GM19468 (cell line): Measurements from ENCODE around the gene GRAMD4.

ENCODE experiments used
- ATAC-seq: cut with Tn5 transposase; IDR thresholded peaks from one replicate; pipeline ENCODE4 v1.9.1; 2021; ENCODE audit warnings: mild to moderate bottlenecking, moderate library complexity, moderate number of reproducible peaks; ENCODE audit not compliant: unreplicated experiment; ENCODE audit errors: extremely low read depth

Gene GRAMD4

GRCh38 chr22:46596032-46596441, 24.1 kb upstream of the GRAMD4 start:
- ATAC-seq: no peak

- no peak for ATAC-seq
These were observed 23.4 kb upstream of the GRAMD4 start for GRCh38 chr22:46596819-46597218.

DNA sequence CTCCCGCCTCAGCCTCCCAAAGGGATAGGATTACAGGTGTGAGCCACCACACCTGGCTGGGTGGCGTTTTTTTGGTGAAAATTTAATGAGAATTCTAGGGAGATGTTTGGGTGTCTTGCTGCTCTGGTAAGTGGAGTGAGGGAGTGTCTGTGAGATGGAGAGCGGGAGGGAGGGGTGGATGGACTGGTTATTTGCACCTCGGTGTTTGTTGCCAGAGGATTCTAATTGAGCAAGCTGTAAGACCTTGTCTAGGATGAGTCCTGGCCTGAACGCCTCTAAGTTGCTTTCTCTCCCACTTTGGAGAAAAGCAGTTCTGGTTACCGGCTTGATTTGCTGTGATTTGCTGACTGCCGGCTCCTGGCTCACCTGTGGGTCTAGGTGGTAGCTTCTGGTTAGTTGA, 22.0 kb upstream of the GRAMD4 start:
- no peak for ATAC-seq

GRCh38 chr22:46598737-46599424, 21.3 kb upstream of the GRAMD4 start:
- ATAC-seq: no peak

DNA sequence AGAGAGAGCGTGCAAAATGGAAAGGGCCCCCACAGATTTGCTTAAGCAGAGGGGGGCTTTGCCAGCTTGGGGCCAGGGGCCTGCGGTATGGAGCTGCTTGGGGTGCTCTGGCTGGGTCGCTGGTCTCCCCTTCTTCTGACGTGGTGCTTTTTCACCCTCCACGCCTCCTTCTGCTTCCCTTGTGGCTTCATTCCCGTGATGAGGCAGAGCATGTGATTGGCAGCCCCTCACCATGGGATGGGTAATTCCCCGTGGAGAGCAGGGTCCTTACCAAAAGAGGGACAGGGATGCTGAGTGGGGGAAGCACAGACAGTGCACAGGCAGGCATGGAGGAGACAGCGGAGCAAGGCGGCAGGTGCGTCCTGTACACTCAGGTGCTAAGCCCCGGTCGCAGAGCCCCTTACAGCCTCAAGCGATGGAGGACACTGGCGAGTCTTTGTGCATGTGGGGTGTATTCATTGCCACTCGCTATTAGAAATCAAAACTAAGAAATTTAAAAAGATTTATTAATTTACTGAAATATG, 19.9 kb upstream of the GRAMD4 start:
- no peak for ATAC-seq

DNA sequence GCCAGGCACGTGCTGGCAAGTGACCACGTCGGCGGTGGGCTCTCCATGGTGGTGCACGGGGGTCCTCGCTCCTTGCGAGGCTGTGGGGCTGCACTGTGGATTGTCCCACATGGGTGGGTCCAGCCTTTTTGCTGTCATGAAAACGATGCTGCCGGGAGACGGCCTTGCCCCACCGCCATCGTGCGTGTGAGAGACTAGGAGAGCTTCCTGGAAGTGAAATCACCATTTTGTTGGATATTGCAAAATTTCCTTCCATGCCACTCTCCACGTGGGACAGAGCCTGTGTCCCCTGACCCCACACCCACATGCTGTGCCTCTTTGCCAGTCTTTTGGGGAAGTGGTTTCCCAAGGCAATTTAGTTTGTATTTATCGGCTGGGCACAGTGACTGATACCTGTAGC, 18.2 kb upstream of the GRAMD4 start:
- ATAC-seq: no peak

- no peak for ATAC-seq
These were observed 15.9 kb upstream of the GRAMD4 start for GRCh38 chr22:46604306-46604690.

DNA sequence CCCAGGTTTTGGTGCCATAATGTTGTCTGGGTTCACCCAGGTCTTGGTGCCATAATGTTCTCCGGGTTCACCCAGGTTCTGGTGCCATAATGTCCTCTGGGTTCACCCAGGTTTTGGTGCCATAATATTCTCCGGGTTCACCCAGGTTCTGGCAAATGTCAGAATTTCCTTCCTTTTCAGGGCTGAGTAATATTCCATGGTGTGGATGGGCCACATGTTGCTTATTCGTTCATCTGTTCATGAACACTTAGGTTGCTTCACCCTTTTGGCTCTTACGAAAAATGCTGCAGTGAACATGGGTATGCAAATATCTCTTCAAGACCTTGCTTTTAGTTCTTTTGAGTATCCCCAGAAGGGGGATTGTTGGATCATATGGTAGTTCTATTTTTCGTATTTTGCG, 15.1 kb upstream of the GRAMD4 start:
- no peak for ATAC-seq

DNA sequence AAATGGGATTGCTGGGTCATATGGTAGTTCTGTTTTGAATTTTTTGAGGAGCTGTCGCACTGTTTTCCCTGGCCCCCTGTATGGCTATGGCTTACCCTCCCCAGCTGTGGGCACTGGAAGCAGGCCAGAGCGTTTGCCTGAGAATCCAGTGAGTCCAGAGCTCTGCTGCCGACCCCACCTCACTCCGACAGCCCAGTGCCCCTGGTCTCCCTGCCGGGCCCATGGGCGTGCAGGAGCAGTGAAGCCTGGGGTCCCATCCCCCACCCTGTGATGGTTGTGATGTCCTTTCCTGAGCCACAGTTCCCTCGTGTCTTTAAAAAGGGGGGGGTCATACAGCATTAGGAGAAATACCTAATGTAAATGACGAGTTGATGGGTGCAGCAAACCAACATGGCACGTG, 13.3 kb upstream of the GRAMD4 start:
- no peak for ATAC-seq

GRCh38 chr22:46607483-46608114, 12.6 kb upstream of the GRAMD4 start:
- ATAC-seq: no peak

- no peak for ATAC-seq
These were observed 11.0 kb upstream of the GRAMD4 start for GRCh38 chr22:46609175-46609690.

GRCh38 chr22:46609724-46610201, 10.4 kb upstream of the GRAMD4 start:
- ATAC-seq: no peak

GRCh38 chr22:46610356-46610755, 9.8 kb upstream of the GRAMD4 start:
- no peak for ATAC-seq

DNA sequence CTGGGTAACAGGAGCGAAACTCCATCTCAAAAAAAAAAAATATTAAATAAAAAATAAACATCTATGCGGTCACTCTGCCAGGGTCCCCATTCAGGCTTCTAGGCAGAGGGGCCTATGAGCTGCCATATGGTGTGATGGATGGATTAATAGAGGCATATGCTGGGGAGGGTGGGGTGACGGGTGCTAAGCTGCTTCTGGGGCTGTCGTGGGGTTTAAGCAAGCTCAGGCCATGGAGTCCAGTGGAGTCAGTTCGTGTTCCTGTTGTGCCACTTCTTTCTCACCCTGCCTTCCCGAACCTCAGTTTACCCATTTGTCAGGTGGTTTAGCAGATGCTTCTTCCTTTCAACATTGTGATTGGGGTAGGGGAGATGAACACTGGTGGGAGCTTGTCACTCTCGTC, 9.0 kb upstream of the GRAMD4 start:
- ATAC-seq: no peak

DNA sequence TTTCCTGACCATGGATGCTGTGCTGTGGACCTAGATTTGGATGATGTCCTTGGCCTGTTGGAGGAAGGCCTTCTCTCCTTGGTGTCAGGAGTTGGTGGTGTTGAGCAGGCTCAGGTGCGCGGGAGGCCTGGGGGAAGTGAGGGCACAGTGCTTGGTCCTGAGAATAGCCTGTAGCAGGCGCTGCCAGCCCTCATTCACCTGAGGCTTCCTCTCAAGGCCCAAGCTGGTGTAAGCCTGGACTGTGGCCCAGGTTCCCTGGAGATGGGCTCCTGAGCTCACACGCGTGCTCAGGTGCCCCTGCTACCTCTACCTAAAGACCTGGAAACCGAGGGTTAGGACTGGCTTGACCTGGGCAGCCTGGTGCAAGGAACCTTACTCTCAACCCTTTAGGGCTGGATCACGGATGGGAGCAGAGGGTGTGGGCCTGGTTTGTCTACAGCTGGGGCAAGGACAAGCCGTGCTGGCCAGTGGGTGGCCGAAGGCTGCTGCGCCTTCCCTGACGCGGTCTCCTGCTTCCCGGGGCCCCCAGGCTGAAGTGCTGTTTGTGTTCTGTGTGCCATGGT, 7.8 kb upstream of the GRAMD4 start:
- no peak for ATAC-seq

GRCh38 chr22:46612904-46613605, 7.1 kb upstream of the GRAMD4 start:
- ATAC-seq: no peak

DNA sequence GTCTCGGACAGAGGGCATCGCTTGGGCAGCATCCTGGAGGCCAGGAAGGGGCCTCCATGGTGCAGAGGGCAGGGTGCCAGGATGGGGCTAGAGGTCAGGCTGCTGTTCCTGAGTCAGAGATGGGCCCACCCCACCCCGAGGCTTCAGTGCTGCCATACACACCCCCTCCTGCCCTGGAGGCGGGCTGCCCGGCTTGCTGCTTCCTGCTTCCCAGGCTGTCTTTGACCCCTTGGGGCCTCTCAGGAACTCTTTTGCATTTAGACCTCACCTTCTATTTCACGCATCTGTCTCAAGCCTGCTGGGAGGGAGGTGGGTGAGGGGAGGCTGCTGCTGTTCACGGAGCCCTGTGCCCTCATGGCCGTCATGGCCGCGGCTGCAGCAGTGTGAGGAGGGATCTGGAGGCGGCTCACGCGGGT, 6.6 kb upstream of the GRAMD4 start:
- ATAC-seq: no peak

DNA sequence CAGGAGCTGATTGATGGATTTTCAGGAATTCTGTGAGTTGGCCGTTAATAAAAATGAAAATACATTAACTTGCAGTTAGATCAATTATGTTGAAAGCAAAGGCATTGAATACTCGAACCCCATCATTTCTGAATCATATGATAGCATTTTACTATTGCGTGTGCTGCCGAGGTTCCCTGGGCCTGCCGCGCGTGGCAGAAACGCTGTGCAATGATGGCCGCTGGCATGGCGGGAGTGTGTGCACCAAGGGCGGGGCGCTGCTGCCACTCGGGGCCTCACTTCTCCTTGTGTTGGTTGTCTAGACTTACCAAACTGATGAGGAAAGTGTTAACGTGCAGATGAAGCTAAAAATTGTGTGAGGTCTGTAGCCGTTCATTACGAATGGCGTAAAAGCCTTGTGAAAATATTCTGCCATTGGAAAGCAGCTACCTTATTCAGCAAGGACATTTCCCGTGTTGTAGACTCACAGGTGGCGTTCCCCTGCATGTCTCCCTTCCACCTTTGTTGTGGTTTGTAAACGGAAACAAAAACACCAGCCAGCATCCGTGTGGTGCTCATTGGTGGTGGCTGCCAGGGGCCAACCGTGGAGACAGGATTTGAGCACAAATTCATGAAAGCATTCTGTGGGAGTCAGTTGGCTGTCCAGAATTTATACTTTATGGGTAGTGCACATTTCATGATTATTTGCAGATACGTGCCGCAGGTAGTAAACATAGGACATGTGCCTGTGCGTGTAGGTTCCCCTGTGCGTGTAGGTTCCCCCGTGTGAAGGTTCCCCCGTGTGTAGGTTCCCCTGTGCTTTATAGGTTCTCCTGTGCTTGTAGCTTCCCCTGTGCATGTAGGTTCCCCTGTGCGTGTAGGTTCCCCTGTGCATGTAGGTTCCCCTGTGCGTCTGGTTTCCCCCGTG, 5.9 kb upstream of the GRAMD4 start:
- ATAC-seq: no peak

- ATAC-seq: no peak
These were observed 2.8 kb upstream of the GRAMD4 start for GRCh38 chr22:46617207-46617985.
